ENCODE data around the gene TUT7. TPM values are rescaled to one million over a fixed set of nuclear protein-coding genes. Genes with fewer than 3 reads are reported as not detected.
A peak's percentile ranks its signal among the peaks of the same experiment; 100 is the strongest.

Gene TUT7
- total and polyA plus RNA-seq, 8 donors: 11.9 to 143 (median 46.2) TPM

GRCh38 chr9:86285261-86285660, 68.9 kb downstream of the TUT7 start:
- WGBS, 5 donors: 43 to 54% (median 49%) methylated on average over 2 of the region's 2 CpGs
- no peak overlapping the region for H3K4me3 ChIP-seq
- H3K4me1 ChIP-seq: peaks cover 11 to 22% (median 18%) of the 10 kb centered on the region in 4 donors
- no peak for TF ChIP-seq POLR2AphosphoS5 (IDR thresholded peaks at IDR 0.05)
- TF ChIP-seq, protein P1, sequence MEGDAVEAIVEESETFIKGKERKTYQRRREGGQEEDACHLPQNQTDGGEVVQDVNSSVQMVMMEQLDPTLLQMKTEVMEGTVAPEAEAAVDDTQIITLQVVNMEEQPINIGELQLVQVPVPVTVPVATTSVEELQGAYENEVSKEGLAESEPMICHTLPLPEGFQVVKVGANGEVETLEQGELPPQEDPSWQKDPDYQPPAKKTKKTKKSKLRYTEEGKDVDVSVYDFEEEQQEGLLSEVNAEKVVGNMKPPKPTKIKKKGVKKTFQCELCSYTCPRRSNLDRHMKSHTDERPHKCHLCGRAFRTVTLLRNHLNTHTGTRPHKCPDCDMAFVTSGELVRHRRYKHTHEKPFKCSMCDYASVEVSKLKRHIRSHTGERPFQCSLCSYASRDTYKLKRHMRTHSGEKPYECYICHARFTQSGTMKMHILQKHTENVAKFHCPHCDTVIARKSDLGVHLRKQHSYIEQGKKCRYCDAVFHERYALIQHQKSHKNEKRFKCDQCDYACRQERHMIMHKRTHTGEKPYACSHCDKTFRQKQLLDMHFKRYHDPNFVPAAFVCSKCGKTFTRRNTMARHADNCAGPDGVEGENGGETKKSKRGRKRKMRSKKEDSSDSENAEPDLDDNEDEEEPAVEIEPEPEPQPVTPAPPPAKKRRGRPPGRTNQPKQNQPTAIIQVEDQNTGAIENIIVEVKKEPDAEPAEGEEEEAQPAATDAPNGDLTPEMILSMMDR (IDR thresholded peaks at IDR 0.05): no peak
- TF ChIP-seq EP300 (IDR thresholded peaks at IDR 0.05): no peak
- TF ChIP-seq POLR2A (IDR thresholded peaks at IDR 0.05): no peak
- DNase-seq: no peak
- H3K9me3 ChIP-seq: no peaks in the 10 kb centered on the region
- H3K27ac ChIP-seq: no peak overlapping the region
- intact Hi-C loops (cut with DNase I; ENCODE audit: low total_unique reads): no loop called here
- peaks cover 9 to 26% (median 19%) of the 10 kb centered on the region in 4 donors for H3K36me3 ChIP-seq
- no peaks in the 10 kb centered on the region for H3K27me3 ChIP-seq

GRCh38 chr9:86282979-86283535, 71.2 kb downstream of the TUT7 start:
- H3K27me3 ChIP-seq: no peaks in the 10 kb centered on the region
- TF ChIP-seq POLR2A (IDR thresholded peaks at IDR 0.05): no peak
- TF ChIP-seq, protein P1 (IDR thresholded peaks at IDR 0.05): no peak
- DNase-seq: no peak
- H3K27ac ChIP-seq: peak overlapping the region; percentile 92 to 99 (median 98)
- peaks cover 21 to 44% (median 30%) of the 10 kb centered on the region in 4 donors for H3K4me1 ChIP-seq
- 10 to 18% (median 15%) methylated on average over 12 of the region's 12 CpGs for WGBS, 5 donors
- H3K36me3 ChIP-seq: peaks cover 2 to 16% (median 10%) of the 10 kb centered on the region in 4 donors
- H3K9me3 ChIP-seq: no peaks in the 10 kb centered on the region
- intact Hi-C loops (cut with DNase I; ENCODE audit: low total_unique reads): no loop called here
- H3K4me3 ChIP-seq: peak overlapping the region; percentile 66 to 95 (median 89)

DNA sequence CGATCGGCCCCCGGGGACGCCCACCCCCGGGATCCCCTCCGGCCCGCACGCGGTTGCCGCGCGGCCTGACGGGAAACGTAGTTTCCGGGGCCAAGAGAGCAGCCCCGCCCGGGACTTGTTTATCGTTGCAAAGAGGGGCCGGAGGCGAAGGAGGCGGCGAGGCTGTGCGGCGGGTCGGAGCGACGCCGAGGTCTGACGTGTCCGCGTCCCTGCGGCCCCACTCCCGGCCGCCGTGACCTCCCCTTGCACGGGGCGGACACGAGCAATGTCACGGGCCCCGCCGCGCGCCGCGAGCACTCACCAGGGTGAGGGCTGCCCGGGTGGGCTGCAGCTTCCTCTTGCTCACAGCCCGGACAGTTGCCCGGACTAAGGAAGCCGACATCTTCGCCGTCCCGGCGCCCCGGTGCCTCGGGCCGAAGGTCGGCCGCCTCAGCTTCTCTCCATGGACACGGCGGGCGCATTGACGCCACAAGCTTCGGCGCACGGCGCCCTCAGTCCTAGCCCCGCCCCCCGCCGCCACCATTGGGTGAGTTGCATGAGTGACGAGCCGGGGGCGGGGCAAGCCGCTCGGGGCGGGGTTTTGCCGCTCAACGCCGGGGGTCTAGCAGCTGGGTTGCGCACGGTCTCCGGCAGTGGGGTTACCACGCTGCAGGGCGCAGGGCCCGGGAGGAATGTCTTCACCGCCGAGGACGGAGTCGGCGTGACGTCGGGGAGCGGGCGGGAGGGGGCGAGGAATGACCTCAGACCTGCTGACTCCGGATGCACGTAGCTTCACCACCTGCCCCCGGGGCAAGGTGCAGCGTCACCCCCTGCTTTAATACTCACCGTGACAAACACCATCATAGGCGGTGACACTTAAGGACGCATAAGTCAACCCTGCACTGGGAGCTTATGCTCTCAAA, 71.9 kb downstream of the TUT7 start, which contains the start of gene ISCA1:
ISCA1 (minus strand) TSS at position 462 of the 902 bp plus-strand sequence; CDS start at position 382, 80 bp downstream.
- peaks cover 0 to 9% (median 3%) of the 10 kb centered on the region in 4 donors for H3K36me3 ChIP-seq
- TF ChIP-seq POLR2A (IDR thresholded peaks at IDR 0.05) (peak in 2 of 4 donors; percentile 64 to 84), EP300 (IDR thresholded peaks at IDR 0.05) (no peak), POLR2AphosphoS5 (IDR thresholded peaks at IDR 0.05) (peak; percentile 80 to 91 (median 90))
- TF ChIP-seq, protein P1 (IDR thresholded peaks at IDR 0.05): no peak
- WGBS, 5 donors: 0 to 1% (median 0%) methylated on average over 6 to 101 of the region's 101 CpGs
- peak within 1 kb of the TSS; percentile 92 to 99 (median 98) for H3K27ac ChIP-seq
- H3K9me3 ChIP-seq: no peaks in the 10 kb centered on the region
- intact Hi-C loops (cut with DNase I; ENCODE audit: low total_unique reads): no loop called here
- peak; percentile 98 to 99 for DNase-seq
- H3K4me1 ChIP-seq: peaks cover 21 to 49% (median 33%) of the 10 kb centered on the region in 4 donors
- H3K27me3 ChIP-seq: no peaks in the 10 kb centered on the region
- H3K4me3 ChIP-seq: peak within 1 kb of the TSS; percentile 66 to 95 (median 89)

DNA sequence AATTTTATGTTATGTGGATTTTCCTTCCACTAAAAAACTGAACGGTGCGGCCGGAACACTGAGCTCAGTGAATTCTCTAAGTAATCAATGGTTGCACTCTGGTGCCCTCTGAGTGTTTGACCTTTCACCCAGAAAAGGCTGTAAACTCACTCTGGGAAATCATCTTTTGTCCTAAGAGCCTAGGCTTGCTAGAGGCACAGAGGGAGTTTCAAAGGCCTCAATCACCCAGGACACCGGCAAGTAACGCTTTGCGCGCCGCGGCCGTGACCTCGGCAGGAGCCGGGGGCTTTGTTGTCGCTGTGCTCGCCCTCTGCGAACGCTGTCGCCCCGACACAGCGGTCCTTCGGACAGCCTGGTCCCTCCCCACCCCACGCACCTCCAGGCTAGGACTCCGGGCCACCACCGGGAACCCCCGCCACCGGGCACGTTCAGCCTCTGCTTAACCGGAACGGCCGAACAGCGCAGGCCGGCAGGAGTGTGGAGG, 72.6 kb downstream of the TUT7 start:
- peak overlapping the region; percentile 66 to 95 (median 89) for H3K4me3 ChIP-seq
- H3K27me3 ChIP-seq: no peaks in the 10 kb centered on the region
- 0 to 1% (median 1%) methylated on average over 3 to 31 of the region's 31 CpGs for WGBS, 5 donors
- TF ChIP-seq POLR2A (IDR thresholded peaks at IDR 0.05): no peak
- TF ChIP-seq, protein P1 (IDR thresholded peaks at IDR 0.05): no peak
- TF ChIP-seq EP300 (IDR thresholded peaks at IDR 0.05): no peak
- no peak for TF ChIP-seq POLR2AphosphoS5 (IDR thresholded peaks at IDR 0.05)
- peaks cover 21 to 51% (median 36%) of the 10 kb centered on the region in 4 donors for H3K4me1 ChIP-seq
- H3K27ac ChIP-seq: peak overlapping the region; percentile 92 to 99 (median 98)
- intact Hi-C loops (cut with DNase I; ENCODE audit: low total_unique reads): no loop called here
- H3K9me3 ChIP-seq: no peaks in the 10 kb centered on the region
- peaks cover 0 to 5% (median 0%) of the 10 kb centered on the region in 4 donors for H3K36me3 ChIP-seq
- no peak for DNase-seq
